Liver (tissue), 9 donors: ENCODE data around the gene RAC2. TPM values are rescaled to one million over a fixed set of nuclear protein-coding genes. Genes with fewer than 3 reads are reported as not detected.

Source experiments
- DNase-seq: peaks from one replicate; pipeline ENCODE4 v3.0.0-alpha.2; 2017; ENCODE audit warnings: low spot score
- H3K27ac ChIP-seq, 2 donors: one replicate each; pipeline ENCODE4 v1.7.0; 2013; ENCODE audit warnings: inconsistent platforms in 2 of 2, low read length in 2 of 2, control low read depth in 1 of 2, low read depth in 1 of 2, mild to moderate bottlenecking in 1 of 2
- H3K27me3 ChIP-seq, 4 donors: one replicate each; pipeline versions ENCODE4 v1.6.1 to v1.7.0; 2013; ENCODE audit warnings: low read length in 3 of 4, inconsistent platforms in 1 of 4, mild to moderate bottlenecking in 1 of 4, moderate library complexity in 1 of 4; ENCODE audit not compliant: control insufficient read depth in 4 of 4, insufficient read depth in 4 of 4
- H3K36me3 ChIP-seq, 4 donors: one replicate each; pipeline versions ENCODE4 v1.6.1 to v1.7.0; 2013; ENCODE audit warnings: low read length in 3 of 4, mild to moderate bottlenecking in 3 of 4, low read depth in 1 of 4, moderate library complexity in 1 of 4; ENCODE audit not compliant: control insufficient read depth in 4 of 4, insufficient read depth in 3 of 4
- H3K4me1 ChIP-seq, 4 donors: one replicate each; pipeline versions ENCODE4 v1.6.1 to v1.7.0; 2013; ENCODE audit warnings: low read length in 3 of 4, mild to moderate bottlenecking in 3 of 4, moderate library complexity in 1 of 4; ENCODE audit not compliant: control insufficient read depth in 4 of 4, insufficient read depth in 4 of 4
- H3K4me3 ChIP-seq, 3 donors: one replicate each; pipeline versions ENCODE4 v1.6.1 to v1.7.0; 2013; ENCODE audit warnings: low read length in 3 of 3, control low read depth in 1 of 3, low read depth in 1 of 3, mild to moderate bottlenecking in 1 of 3
- H3K9ac ChIP-seq, 2 donors: one replicate each; pipeline ENCODE4 v1.7.0; 2013; ENCODE audit warnings: low read length in 2 of 2, mild to moderate bottlenecking in 2 of 2, moderate library complexity in 2 of 2, control low read depth in 1 of 2, low read depth in 1 of 2
- H3K9me3 ChIP-seq, 4 donors: one replicate each; pipeline versions ENCODE4 v1.6.1 to v1.7.0; 2013; ENCODE audit warnings: low read length in 3 of 4; ENCODE audit not compliant: control insufficient read depth in 4 of 4
- ATF3 ChIP-seq: IDR thresholded peaks from 2 replicates; pipeline ENCODE4 v1.6.1; 2016; ENCODE audit warnings: antibody characterized with exemption
- CTCF ChIP-seq: fragments of 150-350 bp; IDR thresholded peaks from 2 replicates; pipeline ENCODE4 v1.5.1; 2017; ENCODE audit warnings: improper control_type of control experiment, low read depth, low read length; ENCODE audit not compliant: missing input control
- FOXA2 ChIP-seq: IDR thresholded peaks from 2 replicates; pipeline ENCODE4 v1.6.1; 2016; ENCODE audit warnings: antibody characterized with exemption
- GABPA ChIP-seq, 2 donors: IDR thresholded peaks in 1 of 2; conservative IDR thresholded peaks in 1 of 2; 2 replicates each; pipeline ENCODE4 v1.6.1; 2016; ENCODE audit warnings: antibody characterized with exemption in 2 of 2, mild to moderate bottlenecking in 1 of 2, moderate library complexity in 1 of 2
- HNF4A ChIP-seq, 2 donors: conservative IDR thresholded peaks; 2 replicates each; pipeline ENCODE4 v1.6.1; 2016; ENCODE audit warnings: antibody characterized with exemption in 2 of 2, mild to moderate bottlenecking in 2 of 2
- JUND ChIP-seq, 2 donors: IDR thresholded peaks; 2 replicates each; pipeline ENCODE4 v1.6.1; 2016; ENCODE audit warnings: antibody characterized with exemption in 2 of 2
- MAX ChIP-seq: IDR thresholded peaks from 2 replicates; pipeline ENCODE4 v1.6.1; 2016; ENCODE audit warnings: antibody characterized with exemption
- NR2F2 ChIP-seq: IDR thresholded peaks from 2 replicates; pipeline ENCODE4 v1.6.1; 2016; ENCODE audit warnings: antibody characterized with exemption
- RAD21 ChIP-seq, 2 donors: IDR thresholded peaks; 2 replicates each; pipeline ENCODE4 v1.6.1; 2016; ENCODE audit warnings: antibody characterized with exemption in 2 of 2, mild to moderate bottlenecking in 2 of 2
- REST ChIP-seq: IDR thresholded peaks from 2 replicates; pipeline ENCODE4 v1.6.1; 2016; ENCODE audit warnings: antibody characterized with exemption, mild to moderate bottlenecking
- TAF1 ChIP-seq: conservative IDR thresholded peaks from 2 replicates; pipeline ENCODE4 v1.6.1; 2016; ENCODE audit warnings: antibody characterized with exemption, mild to moderate bottlenecking
- WGBS: extraction: QIAGEN DNeasy Blood & Tissue Kit; methylation state at CpG from one replicate; pipeline ENCODE4 v1.1.7; 2013; 5-methylcytosine and 5-hydroxymethylcytosine counted together
- polyA plus RNA-seq, 2 donors: library from polyadenylated mRNA; stranded (reverse) in 1 of 2; unstranded in 1 of 2; fragments of 200-250 nt in 1 of 2; fragments of >200 nt in 1 of 2; fragmentation: Nextera tagmentation in 1 of 2; extraction: Ambion mirVana in 1 of 2; gene quantifications; one replicate each; pipeline versions ENCODE4 v1.2.1 to v1.2.3, GENCODE V29; 2013 to 2015
- total RNA-seq, 2 donors: library from RNA; depleted of rRNA; stranded (reverse); fragments of >200 nt; gene quantifications; one replicate each; pipeline ENCODE4 v1.2.3, GENCODE V29; 2014
- donor health status: healthy.
- donor health status: healthy.
- donor health status: healthy.
- donor health status: healthy.
- donor health status: healthy.

RAC2 gene
- total and polyA plus RNA-seq, 4 donors = 4.0 to 15.0 (median 7.4) TPM

- Histone ChIP-seq H3K4me1 (no peaks in the 10 kb centered on the region), H3K4me3 (no peak overlapping the region), H3K9ac (no peak overlapping the region), H3K9me3 (no peaks in the 10 kb centered on the region), H3K27ac (no peak overlapping the region), H3K36me3 (no peaks in the 10 kb centered on the region), H3K27me3 (no peaks in the 10 kb centered on the region)
- WGBS = 79% methylated on average over 3 of the region's 3 CpGs
- TF ChIP-seq HNF4A (conservative IDR thresholded peaks at IDR 0.05) (no peak), MAX (no peak), GABPA (IDR thresholded peaks at IDR 0.05 in 1 of 2, conservative IDR thresholded peaks at IDR 0.05 in 1 of 2) (no peak), REST (no peak)
- no peak for DNase-seq
These were observed 20.0 kb downstream of the RAC2 start for GRCh38 chr22:37223965-37224551.

GRCh38 chr22:37222440-37222971 lies 21.6 kb downstream of the RAC2 start:
- no peak overlapping the region for H3K4me3 ChIP-seq
- no peaks in the 10 kb centered on the region for H3K9me3 ChIP-seq
- H3K27me3 ChIP-seq = no peaks in the 10 kb centered on the region
- TF ChIP-seq JUND (IDR thresholded peaks at IDR 0.05) (no peak), TAF1 (no peak), NR2F2 (no peak)
- no peak for DNase-seq
- peak overlapping the region; percentile 5 to 21 for H3K27ac ChIP-seq
- 75% methylated on average over 8 of the region's 8 CpGs for WGBS
- no peaks in the 10 kb centered on the region for H3K4me1 ChIP-seq
- no peaks in the 10 kb centered on the region for H3K36me3 ChIP-seq
- no peak overlapping the region for H3K9ac ChIP-seq

GRCh38 chr22:37221424-37222333 lies 22.4 kb downstream of the RAC2 start:
- Histone ChIP-seq H3K9me3 (no peaks in the 10 kb centered on the region), H3K36me3 (no peaks in the 10 kb centered on the region), H3K4me1 (no peaks in the 10 kb centered on the region), H3K4me3 (no peak overlapping the region), H3K27ac (peak overlapping the region; percentile 5 to 27), H3K9ac (no peak overlapping the region), H3K27me3 (no peaks in the 10 kb centered on the region)
- DNase-seq = no peak
- WGBS = 93% methylated on average over 10 of the region's 10 CpGs
- no peak for TF ChIP-seq FOXA2
- TF ChIP-seq TAF1 = no peak
- TF ChIP-seq RAD21 (IDR thresholded peaks at IDR 0.05) = no peak
- TF ChIP-seq ATF3 = no peak
- no peak for TF ChIP-seq HNF4A (conservative IDR thresholded peaks at IDR 0.05)
- no peak for TF ChIP-seq CTCF
- no peak for TF ChIP-seq NR2F2
